ENCODE results near the gene DCXR. TPM values are rescaled to one million over a fixed set of nuclear protein-coding genes. Genes with fewer than 3 reads are reported as not detected.

The DCXR gene
- total and polyA plus RNA-seq, 10 of the 15 experiments (the other 5 are each of a cell fraction or from before 2014, with no cell fraction given): 12.3 to 139 (median 88.9) TPM

DNA sequence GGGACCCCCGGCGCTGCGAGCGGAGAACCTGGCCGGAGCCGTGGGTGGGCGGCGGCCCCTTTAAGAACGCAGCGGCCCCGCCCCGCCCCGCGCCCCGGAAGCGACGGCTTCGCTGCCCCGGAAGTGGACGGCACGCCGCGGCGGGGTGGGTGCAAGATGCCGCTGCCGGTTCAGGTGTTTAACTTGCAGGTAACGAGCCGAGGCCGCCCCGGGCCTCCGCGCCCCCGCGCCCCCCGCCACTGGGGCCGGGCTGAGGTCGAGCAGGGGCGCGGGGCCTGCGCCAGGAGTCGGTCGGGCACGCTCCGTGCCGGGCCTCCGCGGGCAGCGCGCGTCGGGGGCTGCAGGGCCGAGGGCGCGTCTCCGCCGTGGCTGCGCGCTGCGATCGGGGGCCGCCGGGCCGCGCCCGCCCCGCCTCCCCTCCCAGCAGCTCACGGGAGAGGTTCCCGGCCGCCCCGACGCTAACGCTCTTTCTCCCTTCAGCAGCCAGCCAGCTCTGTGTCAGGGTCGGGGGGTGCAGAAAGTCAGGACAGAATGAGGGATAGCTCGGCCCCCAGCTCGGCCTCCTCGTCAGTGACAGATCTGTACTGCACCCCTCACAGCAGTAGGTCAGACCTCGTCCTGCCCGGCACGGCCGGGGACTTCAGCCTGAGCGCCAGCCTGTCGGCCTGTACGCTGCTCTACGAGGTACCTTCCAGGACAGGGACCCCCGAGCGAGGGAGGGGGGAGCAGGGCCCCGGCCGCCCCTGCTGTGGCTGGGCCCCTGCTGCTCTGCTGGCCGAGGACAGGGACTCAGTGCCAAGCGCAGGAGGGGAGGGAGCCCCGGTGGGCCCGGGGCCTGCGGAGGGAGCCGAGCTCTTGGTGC, 14.5 kb upstream of the DCXR start, which contains the start of the genes GPS1 and RFNG (continued):
- TF ChIP-seq TAF1 (IDR thresholded peaks at IDR 0.05; ENCODE audit: borderline replicate concordance, low read depth, low read length) (peak; percentile 24; the same call in 1 of the 2 replicates), ZNF24 (IDR thresholded peaks at IDR 0.05) (no peak), GATAD2B (conservative IDR thresholded peaks at IDR 0.05; ENCODE audit: low read depth) (peak; percentile 46), POLR2AphosphoS5 (IDR thresholded peaks at IDR 0.05; ENCODE audit: low read length) (no peak; the same call in 1 of the 2 replicates), EGR1 (IDR thresholded peaks at IDR 0.05; ENCODE audit: borderline replicate concordance in 1 of 2, low read depth in 2 of 2, low read length in 2 of 2) (peak; percentile 51 to 53), CBX5 (IDR thresholded peaks at IDR 0.05; ENCODE audit: low read depth) (no peak), MTA3 (IDR thresholded peaks at IDR 0.05; ENCODE audit: borderline replicate concordance, low read length) (no peak), LARP7 (IDR thresholded peaks at IDR 0.05) (peak; percentile 71), FOS (IDR thresholded peaks at IDR 0.05; ENCODE audit: borderline replicate concordance, extremely low read depth, insufficient read length) (no peak), REST (IDR thresholded peaks at IDR 0.05; ENCODE audit: low read depth, low read length) (no peak), BRCA1 (IDR thresholded peaks at IDR 0.05; ENCODE audit: low read depth, low read length) (no peak), BHLHE40 (IDR thresholded peaks at IDR 0.05; ENCODE audit: borderline replicate concordance in 1 of 2, low read depth in 2 of 2, low read length in 1 of 2) (peak in 1 of 2 experiments; percentile 52; a peak in 2 of 4 replicates)
- TF ChIP-seq, protein P1, sequence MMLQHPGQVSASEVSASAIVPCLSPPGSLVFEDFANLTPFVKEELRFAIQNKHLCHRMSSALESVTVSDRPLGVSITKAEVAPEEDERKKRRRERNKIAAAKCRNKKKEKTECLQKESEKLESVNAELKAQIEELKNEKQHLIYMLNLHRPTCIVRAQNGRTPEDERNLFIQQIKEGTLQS (IDR thresholded peaks at IDR 0.05; ENCODE audit: borderline replicate concordance, extremely low read depth, low read depth, low read length): no peak
- TF ChIP-seq, protein P2, sequence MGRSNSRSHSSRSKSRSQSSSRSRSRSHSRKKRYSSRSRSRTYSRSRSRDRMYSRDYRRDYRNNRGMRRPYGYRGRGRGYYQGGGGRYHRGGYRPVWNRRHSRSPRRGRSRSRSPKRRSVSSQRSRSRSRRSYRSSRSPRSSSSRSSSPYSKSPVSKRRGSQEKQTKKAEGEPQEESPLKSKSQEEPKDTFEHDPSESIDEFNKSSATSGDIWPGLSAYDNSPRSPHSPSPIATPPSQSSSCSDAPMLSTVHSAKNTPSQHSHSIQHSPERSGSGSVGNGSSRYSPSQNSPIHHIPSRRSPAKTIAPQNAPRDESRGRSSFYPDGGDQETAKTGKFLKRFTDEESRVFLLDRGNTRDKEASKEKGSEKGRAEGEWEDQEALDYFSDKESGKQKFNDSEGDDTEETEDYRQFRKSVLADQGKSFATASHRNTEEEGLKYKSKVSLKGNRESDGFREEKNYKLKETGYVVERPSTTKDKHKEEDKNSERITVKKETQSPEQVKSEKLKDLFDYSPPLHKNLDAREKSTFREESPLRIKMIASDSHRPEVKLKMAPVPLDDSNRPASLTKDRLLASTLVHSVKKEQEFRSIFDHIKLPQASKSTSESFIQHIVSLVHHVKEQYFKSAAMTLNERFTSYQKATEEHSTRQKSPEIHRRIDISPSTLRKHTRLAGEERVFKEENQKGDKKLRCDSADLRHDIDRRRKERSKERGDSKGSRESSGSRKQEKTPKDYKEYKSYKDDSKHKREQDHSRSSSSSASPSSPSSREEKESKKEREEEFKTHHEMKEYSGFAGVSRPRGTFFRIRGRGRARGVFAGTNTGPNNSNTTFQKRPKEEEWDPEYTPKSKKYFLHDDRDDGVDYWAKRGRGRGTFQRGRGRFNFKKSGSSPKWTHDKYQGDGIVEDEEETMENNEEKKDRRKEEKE (IDR thresholded peaks at IDR 0.05): no peak
- TF ChIP-seq, protein P3, sequence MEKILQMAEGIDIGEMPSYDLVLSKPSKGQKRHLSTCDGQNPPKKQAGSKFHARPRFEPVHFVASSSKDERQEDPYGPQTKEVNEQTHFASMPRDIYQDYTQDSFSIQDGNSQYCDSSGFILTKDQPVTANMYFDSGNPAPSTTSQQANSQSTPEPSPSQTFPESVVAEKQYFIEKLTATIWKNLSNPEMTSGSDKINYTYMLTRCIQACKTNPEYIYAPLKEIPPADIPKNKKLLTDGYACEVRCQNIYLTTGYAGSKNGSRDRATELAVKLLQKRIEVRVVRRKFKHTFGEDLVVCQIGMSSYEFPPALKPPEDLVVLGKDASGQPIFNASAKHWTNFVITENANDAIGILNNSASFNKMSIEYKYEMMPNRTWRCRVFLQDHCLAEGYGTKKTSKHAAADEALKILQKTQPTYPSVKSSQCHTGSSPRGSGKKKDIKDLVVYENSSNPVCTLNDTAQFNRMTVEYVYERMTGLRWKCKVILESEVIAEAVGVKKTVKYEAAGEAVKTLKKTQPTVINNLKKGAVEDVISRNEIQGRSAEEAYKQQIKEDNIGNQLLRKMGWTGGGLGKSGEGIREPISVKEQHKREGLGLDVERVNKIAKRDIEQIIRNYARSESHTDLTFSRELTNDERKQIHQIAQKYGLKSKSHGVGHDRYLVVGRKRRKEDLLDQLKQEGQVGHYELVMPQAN (conservative IDR thresholded peaks at IDR 0.05): peak; percentile 80
